Common myeloid progenitor, CD34-positive (primary cell): ENCODE measurements around the gene STK4.

Experiments used
- CTCF ChIA-PET: fragments of 350-600 bp; sonication (Branson Sonifier 250); formaldehyde crosslinking; loops from one replicate; lab custom pipeline; 2021; ENCODE audit warnings: antibody characterized with exemption; lab: Charles Lee
- POLR2A ChIA-PET: fragments of 350-600 bp; sonication (Branson Sonifier 250); formaldehyde crosslinking; loops from one replicate; lab custom pipeline; 2021; ENCODE audit warnings: antibody characterized with exemption; lab: Charles Lee
- DNase-seq, 3 donors: peaks; one replicate each; pipeline versions ENCODE4 v3.0.0 to v3.0.0-alpha.2; 2013
- H3K27ac ChIP-seq, 2 experiments: 1 replicate in 1 of 2; 2 replicates in 1 of 2; pipeline ENCODE4 v1.7.0; 2013; ENCODE audit warnings: inconsistent platforms in 2 of 2, low read length in 2 of 2, mild to moderate bottlenecking in 2 of 2, low read depth in 1 of 2, moderate library complexity in 1 of 2; ENCODE audit not compliant: severe bottlenecking in 2 of 2, insufficient read depth in 1 of 2, poor library complexity in 1 of 2
- H3K27me3 ChIP-seq, 5 experiments: replicated peaks in 2 of 5; 1 replicate in 3 of 5; 2 replicates in 2 of 5; pipeline versions ENCODE4 v1.6.1 to v1.7.0; 2013; ENCODE audit warnings: low read length in 4 of 5, mild to moderate bottlenecking in 2 of 5, moderate library complexity in 2 of 5, inconsistent platforms in 1 of 5; ENCODE audit not compliant: insufficient read depth in 5 of 5, control insufficient read depth in 4 of 5
- H3K36me3 ChIP-seq, 4 experiments: 1 replicate in 2 of 4; 2 replicates in 2 of 4; pipeline versions ENCODE4 v1.6.1 to v1.7.0; 2013; ENCODE audit warnings: low read length in 3 of 4, control low read depth in 1 of 4, mild to moderate bottlenecking in 1 of 4; ENCODE audit not compliant: control insufficient read depth in 4 of 4, insufficient read depth in 4 of 4
- H3K4me1 ChIP-seq, 4 experiments: 1 replicate in 3 of 4; 2 replicates in 1 of 4; pipeline versions ENCODE4 v1.6.1 to v1.7.1; 2013; ENCODE audit warnings: low read length in 3 of 4, mild to moderate bottlenecking in 3 of 4, control low read depth in 1 of 4, inconsistent platforms in 1 of 4, moderate library complexity in 1 of 4; ENCODE audit not compliant: control insufficient read depth in 4 of 4, insufficient read depth in 4 of 4; ENCODE audit errors: control extremely low read depth in 1 of 4
- H3K4me3 ChIP-seq, 7 experiments: 1 replicate in 4 of 7; 2 replicates in 3 of 7; pipeline versions ENCODE4 v1.5.1 to v1.7.0; 2013; ENCODE audit warnings: mild to moderate bottlenecking in 7 of 7, low read length in 6 of 7, moderate library complexity in 6 of 7, inconsistent platforms in 2 of 7, low read depth in 2 of 7, control low read depth in 1 of 7; ENCODE audit not compliant: insufficient read depth in 4 of 7, control insufficient read depth in 1 of 7; ENCODE audit errors: extremely low read depth in 1 of 7
- H3K9me3 ChIP-seq, 5 experiments: 1 replicate in 4 of 5; 2 replicates in 1 of 5; pipeline versions ENCODE4 v1.6.1 to v1.7.1; 2013; ENCODE audit warnings: low read length in 4 of 5, mild to moderate bottlenecking in 2 of 5, inconsistent platforms in 1 of 5, low read depth in 1 of 5, moderate library complexity in 1 of 5; ENCODE audit not compliant: control insufficient read depth in 4 of 5, insufficient read depth in 2 of 5; ENCODE audit errors: control extremely low read depth in 1 of 5
- WGBS: methylation state at CpG from one replicate; pipeline ENCODE4 v1.1.5; 2013; ENCODE audit not compliant: insufficient coverage; 5-methylcytosine and 5-hydroxymethylcytosine counted together

The STK4 gene

DNA sequence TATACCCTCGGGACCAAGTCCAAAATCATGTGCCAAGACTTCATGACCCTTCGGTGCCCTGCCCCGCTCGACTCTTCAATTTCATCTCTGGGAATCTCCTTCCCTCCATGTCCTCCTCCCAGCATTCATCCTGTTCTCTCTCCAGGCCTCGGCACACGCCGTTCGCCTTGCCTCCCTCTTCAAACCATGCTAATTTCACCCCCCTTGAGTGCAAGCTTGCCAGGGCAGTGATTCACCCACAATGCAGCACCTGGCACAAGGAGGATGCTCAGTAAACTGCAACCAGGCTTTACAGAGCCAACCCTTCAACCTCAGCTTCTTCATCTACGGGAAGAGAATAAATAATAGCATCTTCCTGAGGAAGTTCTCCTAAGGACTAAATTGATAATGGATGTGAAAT, 130.5 kb downstream of the STK4 start:
- Histone ChIP-seq H3K36me3 (no peaks in the 10 kb centered on the region), H3K4me3 (no peak overlapping the region), H3K27ac (no peak overlapping the region), H3K4me1 (peaks cover 0 to 21% (median 11%) of the 10 kb centered on the region in 4 experiments), H3K9me3 (peaks cover 0 to 2% (median 0%) of the 10 kb centered on the region in 5 experiments), H3K27me3 (peaks cover 17 to 58% (median 45%) of the 10 kb centered on the region in 5 experiments)
- ChIA-PET CTCF (interaction anchor here (0.8 to 15.5 kb wide), 24 partner anchors 9 to 222 kb away, joined by 3 to 199 read pairs (median 7); partner anchors contain the start of gene MATN4), POLR2A (no interaction called here)
- 91% methylated on average over 8 of the region's 9 CpGs for WGBS
- DNase-seq: no peak

DNA sequence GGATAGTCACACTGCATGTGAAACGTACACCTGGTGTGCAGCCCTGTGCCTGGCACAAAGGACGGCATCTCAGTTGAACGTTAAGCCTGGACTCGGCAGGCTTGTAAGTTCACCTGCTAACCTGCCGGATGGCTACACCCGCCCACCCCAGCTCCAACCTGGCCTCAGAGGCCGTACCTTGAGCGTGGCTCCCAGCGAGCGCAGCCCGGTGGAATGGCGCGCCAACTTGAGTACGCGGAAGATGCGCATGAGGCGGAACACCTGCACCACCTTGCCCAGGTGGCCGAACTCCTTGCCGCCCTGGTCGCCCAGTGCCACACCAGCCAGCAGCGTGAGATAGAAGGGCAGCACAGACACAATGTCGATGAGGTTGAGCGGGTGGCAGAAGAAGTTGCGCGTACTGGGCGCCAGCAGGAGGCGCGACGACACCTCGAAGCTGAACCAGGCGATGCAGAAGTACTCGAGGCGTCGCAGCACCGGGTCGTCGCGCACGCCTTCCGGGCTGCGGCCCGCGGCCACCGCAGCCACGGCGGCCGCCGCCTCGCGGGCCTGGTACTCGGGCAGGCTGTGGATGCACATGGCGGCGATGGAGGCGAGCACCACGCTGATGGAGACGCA, 131.3 kb downstream of the STK4 start:
- Histone ChIP-seq H3K4me3 (peak overlapping the region in 5 of 7 experiments; percentile 23 to 61 (median 50)), H3K27me3 (peaks cover 17 to 60% (median 45%) of the 10 kb centered on the region in 5 experiments), H3K27ac (no peak overlapping the region), H3K9me3 (peaks cover 0 to 2% (median 0%) of the 10 kb centered on the region in 5 experiments), H3K4me1 (peaks cover 0 to 21% (median 11%) of the 10 kb centered on the region in 4 experiments), H3K36me3 (no peaks in the 10 kb centered on the region)
- 25% methylated on average over 56 of the region's 56 CpGs for WGBS
- DNase-seq: peak; percentile 83 to 92 (median 92)
- ChIA-PET POLR2A (no interaction called here), CTCF (interaction anchor here (1.1 to 15.5 kb wide), 20 partner anchors 8 to 673 kb away, joined by 3 to 199 read pairs (median 10); no protein-coding TSS in a partner anchor)

DNA sequence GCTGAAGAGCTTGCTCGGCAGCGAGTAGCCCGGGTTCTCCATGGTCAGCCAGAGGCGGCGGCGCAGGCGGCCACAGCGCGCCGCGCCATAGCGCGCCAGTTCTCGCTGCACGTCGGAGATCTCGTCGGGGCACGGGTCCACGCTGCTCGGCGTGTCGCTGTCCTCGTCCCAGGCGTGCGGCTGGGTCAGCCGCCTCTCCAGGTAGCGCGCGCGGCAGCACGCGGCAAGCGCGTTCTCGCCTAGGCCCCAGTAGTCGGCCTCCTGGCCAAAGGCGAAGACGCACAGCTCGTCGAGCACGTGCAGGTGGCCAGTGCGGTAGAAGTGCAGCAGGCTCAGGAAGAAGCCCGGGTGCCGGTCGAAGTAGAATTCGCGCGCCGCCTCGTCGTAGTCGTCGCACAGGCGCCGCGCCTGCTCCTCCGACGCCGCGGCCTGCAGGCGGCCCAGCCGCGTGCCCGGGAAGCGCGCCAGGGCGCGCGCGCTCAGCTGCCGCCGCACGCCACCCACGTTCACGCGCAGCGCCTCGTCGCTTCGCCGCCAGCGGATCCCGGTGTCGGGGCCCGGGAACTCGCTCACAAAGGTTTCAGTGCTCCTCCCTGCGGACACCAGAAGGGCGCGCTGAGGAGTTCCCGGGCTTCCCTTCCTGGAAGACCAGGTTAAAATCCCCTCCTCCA, 131.9 kb downstream of the STK4 start:
- DNase-seq: peak; percentile 20 to 65 (median 54)
- Histone ChIP-seq H3K9me3 (peaks cover 0 to 2% (median 0%) of the 10 kb centered on the region in 5 experiments), H3K27ac (no peak overlapping the region), H3K36me3 (no peaks in the 10 kb centered on the region), H3K4me1 (peaks cover 0 to 21% (median 12%) of the 10 kb centered on the region in 4 experiments), H3K4me3 (peak overlapping the region in 5 of 7 experiments; percentile 23 to 61 (median 50)), H3K27me3 (peaks cover 17 to 60% (median 45%) of the 10 kb centered on the region in 5 experiments)
- CTCF ChIA-PET: interaction anchor here (1.1 to 15.5 kb wide), 13 partner anchors 8 to 673 kb away, joined by 3 to 199 read pairs (median 15); no protein-coding TSS in a partner anchor
- POLR2A ChIA-PET: no interaction called here
- WGBS: 11% methylated on average over 86 of the region's 91 CpGs

DNA sequence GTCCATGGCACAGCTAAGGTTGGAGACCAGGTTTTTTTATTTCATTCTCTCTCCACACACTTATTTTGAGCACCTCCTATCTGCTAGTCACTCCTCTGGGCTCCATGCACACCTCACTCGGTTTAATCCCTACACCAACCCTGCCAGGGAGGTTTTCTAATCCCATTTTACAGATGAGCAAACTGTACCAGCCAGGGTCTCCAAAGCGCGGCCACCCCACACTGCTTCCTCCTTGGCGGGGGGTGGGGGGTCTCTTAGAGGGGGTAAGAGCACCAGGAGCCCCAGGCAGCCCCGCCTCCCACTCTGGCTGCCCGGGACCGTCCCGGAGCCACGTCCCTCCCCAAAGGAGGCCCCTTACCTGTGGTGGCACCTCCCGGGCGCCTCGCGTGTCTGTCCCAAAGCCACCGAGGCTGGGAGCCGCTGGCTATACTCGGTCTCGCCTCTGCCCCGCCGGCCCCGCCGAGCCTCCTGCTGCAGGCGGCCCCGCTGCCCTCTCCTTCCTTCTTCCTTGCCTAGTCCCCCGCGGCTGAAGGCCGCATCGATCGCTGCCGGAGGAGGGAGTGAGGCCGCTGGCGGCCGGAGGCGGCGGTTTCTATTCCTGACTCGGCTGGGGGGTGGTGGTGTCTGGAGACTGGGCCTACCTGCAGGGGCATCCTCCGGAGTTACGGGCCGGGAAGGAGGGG, 134.4 kb downstream of the STK4 start, which contains the start of gene KCNS1:
Gene KCNS1 (minus strand): TSS at position 565 of the 683 bp plus-strand sequence. CDS start 1,891 bp downstream, outside the sequence.
- peak in 1 of 3 donors; percentile 44 for DNase-seq
- CTCF ChIA-PET: interaction anchor here (0.6 to 15.5 kb wide), 6 partner anchors 11 to 411 kb away, joined by 3 to 199 read pairs (median 8); no protein-coding TSS in a partner anchor
- Histone ChIP-seq H3K27ac (no peak within 1 kb of the TSS), H3K4me3 (peak within 1 kb of the TSS in 2 of 7 experiments; percentile 26 to 50), H3K36me3 (no peaks in the 10 kb centered on the region), H3K4me1 (peaks cover 0 to 21% (median 12%) of the 10 kb centered on the region in 4 experiments), H3K27me3 (peaks cover 17 to 68% (median 47%) of the 10 kb centered on the region in 5 experiments), H3K9me3 (peaks cover 0 to 2% (median 0%) of the 10 kb centered on the region in 5 experiments)
- 5% methylated on average over 28 of the region's 38 CpGs for WGBS
- POLR2A ChIA-PET: no interaction called here

DNA sequence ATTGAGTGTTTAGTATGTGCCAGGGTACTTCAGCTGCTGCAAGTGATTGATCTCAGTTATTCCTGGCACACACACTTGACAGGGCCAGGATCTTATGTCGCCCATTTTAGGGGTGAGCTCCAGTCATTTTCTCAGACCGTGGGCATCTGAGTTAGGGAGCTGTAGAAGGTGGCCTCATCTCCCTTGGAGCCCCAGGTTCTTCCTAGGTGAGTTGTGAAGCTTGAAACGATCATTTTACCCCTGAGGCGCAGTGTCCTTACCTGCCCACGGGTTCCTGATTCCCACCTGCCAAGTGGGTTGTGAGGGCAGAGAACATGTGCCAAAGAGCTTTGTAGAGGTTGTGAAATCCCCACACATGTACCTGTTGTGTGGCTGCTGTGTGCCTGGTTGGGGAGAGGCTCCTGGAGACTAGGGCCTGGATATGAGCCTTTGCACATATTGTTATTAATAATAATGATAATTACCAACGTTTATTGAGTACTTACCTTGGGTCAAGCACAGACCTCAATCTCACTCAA, 135.1 kb downstream of the STK4 start:
- Histone ChIP-seq H3K36me3 (no peaks in the 10 kb centered on the region), H3K9me3 (peaks cover 0 to 2% (median 0%) of the 10 kb centered on the region in 5 experiments), H3K27me3 (peaks cover 17 to 70% (median 52%) of the 10 kb centered on the region in 5 experiments), H3K4me3 (no peak overlapping the region), H3K4me1 (peaks cover 0 to 21% (median 12%) of the 10 kb centered on the region in 4 experiments), H3K27ac (no peak overlapping the region)
- 93% methylated on average over 5 of the region's 6 CpGs for WGBS
- no peak for DNase-seq
- ChIA-PET CTCF (interaction anchor here (0.6 to 2.5 kb wide), 4 partner anchors 10 to 412 kb away, joined by 3 to 9 read pairs (median 4); no protein-coding TSS in a partner anchor), POLR2A (no interaction called here)

DNA sequence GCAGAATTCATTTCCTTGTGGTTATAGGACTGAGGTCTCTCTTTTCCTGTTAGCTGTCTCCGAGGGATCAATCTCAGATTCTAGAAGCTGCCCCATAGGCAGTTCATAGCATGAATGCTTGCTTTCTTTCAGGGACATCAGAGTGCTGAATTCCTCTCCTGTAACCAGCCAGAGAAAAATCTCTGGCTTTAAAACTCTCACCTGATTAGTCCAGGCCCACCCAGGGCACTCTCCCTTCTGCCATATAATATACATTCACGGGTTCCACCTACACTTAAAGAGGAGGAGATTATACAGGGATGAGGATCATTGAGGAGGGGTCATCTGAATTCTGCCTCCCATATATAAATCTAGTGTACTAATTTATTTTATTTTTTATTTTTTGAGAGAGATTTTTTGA, 136.8 kb downstream of the STK4 start:
- Histone ChIP-seq H3K27me3 (peaks cover 15 to 62% (median 40%) of the 10 kb centered on the region in 5 experiments), H3K36me3 (no peaks in the 10 kb centered on the region), H3K4me3 (no peak overlapping the region), H3K9me3 (peaks cover 0 to 2% (median 0%) of the 10 kb centered on the region in 5 experiments), H3K4me1 (peaks cover 0 to 15% (median 9%) of the 10 kb centered on the region in 4 experiments), H3K27ac (no peak overlapping the region)
- ChIA-PET CTCF (interaction anchor here (1.2 kb wide), 1 partner anchor 201 kb away, joined by 3 read pairs; no protein-coding TSS in a partner anchor), POLR2A (no interaction called here)
- DNase-seq: peak in 2 of 3 donors; percentile 25 to 39
- WGBS: 0% methylated on average over 1 of the region's 2 CpGs
